HG02981 (cell line): Measurements from ENCODE around the gene CATSPER4.

Experiments used
- ATAC-seq: cut with Tn5 transposase; IDR thresholded peaks from one replicate; pipeline ENCODE4 v1.9.1; 2021; ENCODE audit warnings: mild to moderate bottlenecking, moderate library complexity; ENCODE audit not compliant: unreplicated experiment

CATSPER4 gene

DNA sequence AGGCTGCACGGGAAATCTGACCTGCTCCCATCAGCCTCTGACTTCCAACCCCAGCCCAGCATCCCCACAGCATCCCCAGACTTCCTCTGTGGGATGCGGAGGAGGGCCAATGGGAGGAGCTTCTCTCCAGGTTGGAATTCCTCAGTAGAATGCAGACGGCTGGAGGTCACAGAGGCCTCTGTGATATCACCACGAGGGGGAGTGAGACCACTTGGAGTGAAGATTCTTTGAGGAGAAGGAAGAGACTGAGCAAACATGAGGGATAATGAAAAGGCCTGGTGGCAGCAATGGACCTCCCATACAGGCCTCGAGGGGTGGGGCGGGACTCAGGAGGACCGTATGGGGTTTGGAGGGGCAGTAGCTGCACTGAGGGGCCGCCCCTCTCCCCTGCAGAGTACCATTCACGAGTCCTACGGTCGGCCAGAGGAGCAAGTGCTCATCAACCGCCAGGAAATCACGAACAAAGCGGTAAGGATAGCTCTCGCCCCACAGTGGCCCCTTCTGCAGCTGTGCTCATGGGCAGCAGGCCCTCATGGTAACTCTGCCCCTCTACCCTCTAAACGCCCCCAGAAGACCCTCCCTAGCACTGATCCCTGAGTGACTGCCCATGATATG is at the start of gene CATSPER4:
Gene CATSPER4, plus strand, starts transcription at position 230 of the 615 bp plus-strand sequence. Its CDS starts 26 bp downstream, at position 256.
- ATAC-seq, result no peak

GRCh38 chr1:26142159-26142558 is 48.2 kb upstream of the CATSPER4 start:
- no peak for ATAC-seq

- ATAC-seq, result no peak
Measured at GRCh38 chr1:26145041-26145959, 45.1 kb upstream of the CATSPER4 start.

DNA sequence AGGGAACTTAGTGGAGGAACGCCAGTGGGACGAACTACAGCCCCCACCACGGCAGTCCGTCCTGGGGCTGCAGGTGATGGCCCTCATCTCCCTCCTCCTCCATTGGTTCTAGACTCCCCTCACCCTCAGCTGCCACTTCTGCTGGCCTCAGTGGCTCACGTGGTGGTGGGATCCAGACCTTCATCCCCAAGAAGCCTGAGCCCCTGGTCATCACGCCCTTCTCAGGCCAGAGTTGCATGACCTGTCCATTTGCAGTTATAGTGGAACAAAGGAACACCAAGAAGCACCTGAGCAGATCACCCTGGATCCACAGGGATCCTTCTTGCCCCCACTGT is 44.5 kb upstream of the CATSPER4 start:
- ATAC-seq, result no peak

DNA sequence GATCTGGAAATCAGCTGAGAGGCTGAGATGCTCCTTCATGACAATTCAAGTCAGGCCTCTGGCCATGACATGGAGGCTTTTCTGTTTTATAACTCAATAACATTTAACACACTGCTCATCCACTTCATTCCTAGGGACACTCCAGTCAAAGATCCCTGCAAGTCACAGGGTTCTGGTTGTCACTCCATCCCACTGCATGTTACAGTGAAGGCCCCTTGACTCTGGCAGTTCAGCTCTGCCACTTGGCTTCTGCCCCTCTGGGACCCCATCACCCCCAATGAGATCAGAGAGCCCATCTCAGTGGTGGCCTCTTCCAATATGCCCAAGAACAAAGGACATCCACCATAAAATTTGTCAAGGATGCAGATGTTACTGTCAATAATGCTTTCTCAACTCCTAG is 41.5 kb upstream of the CATSPER4 start:
- ATAC-seq, result no peak

- ATAC-seq, result no peak
Measured at GRCh38 chr1:26153966-26154532, 36.4 kb upstream of the CATSPER4 start.

DNA sequence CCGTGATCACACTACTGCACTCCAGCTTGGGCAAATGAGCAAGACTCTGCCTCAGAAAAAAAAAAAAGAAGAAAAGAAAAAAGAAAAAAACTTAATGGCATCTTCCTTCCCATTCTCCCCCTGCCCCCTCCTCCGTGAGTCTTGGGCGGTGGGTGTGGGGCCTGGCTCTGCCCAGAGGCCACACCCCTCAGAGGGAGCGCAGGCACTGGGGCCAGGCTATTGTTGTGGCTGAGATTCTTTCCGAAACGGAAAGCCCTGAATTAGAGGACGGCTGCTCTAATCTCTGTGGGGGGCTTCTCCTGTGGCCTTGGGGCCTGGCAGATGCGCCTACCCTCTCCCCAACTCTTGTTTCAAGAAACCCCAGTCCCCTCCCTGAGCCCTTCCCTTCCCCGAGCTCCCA is 35.7 kb upstream of the CATSPER4 start:
- ATAC-seq, result no peak

GRCh38 chr1:26155370-26156284 is 34.8 kb upstream of the CATSPER4 start:
- no peak for ATAC-seq

DNA sequence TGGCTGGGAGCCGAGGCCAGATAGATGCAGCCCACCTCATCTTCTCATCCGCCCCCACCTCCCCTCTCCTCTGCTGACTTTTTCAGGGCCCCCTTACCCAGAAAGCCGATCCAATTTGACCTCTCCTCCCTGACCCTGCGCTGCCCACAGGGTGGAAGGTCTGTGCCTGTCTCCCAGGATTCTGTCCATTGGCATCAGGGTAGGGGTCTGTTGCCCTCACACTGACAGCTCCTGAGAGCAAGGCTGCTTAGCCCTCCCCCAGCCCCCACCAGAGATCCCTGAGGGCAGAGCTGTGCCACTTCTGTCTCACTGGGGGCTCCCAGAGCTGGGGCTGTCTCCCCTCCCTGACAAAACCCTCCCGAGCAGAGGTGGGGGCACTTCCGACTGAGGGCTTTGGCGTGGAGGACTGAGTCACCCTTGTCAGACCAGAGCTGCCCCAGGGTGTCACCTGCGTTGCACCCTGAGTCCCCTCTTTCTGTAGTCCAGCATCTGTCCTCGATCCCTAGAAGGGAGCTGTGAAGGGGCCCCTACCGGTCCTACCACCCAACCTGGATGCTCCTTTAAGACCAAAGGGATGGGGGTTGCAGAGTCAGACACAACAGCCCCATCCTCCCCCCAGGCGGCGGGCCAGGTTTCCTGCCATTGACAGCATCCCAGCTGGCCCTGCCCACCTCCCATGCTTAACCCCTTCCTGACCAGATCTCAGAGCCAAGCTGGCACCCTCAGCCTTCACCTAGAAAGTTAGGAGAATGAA is 33.9 kb upstream of the CATSPER4 start:
- no peak for ATAC-seq

- ATAC-seq, result no peak
Measured at GRCh38 chr1:26158271-26158907, 32.0 kb upstream of the CATSPER4 start.

- ATAC-seq, result no peak
Measured at GRCh38 chr1:26158908-26159742, 31.3 kb upstream of the CATSPER4 start, which contains the start of gene FAM110D. FAM110D (plus strand) TSS chr1:26159079; CDS start chr1:26161292, 2,213 bp downstream.

- no peak for ATAC-seq
Measured at GRCh38 chr1:26159743-26160039, 30.7 kb upstream of the CATSPER4 start.

DNA sequence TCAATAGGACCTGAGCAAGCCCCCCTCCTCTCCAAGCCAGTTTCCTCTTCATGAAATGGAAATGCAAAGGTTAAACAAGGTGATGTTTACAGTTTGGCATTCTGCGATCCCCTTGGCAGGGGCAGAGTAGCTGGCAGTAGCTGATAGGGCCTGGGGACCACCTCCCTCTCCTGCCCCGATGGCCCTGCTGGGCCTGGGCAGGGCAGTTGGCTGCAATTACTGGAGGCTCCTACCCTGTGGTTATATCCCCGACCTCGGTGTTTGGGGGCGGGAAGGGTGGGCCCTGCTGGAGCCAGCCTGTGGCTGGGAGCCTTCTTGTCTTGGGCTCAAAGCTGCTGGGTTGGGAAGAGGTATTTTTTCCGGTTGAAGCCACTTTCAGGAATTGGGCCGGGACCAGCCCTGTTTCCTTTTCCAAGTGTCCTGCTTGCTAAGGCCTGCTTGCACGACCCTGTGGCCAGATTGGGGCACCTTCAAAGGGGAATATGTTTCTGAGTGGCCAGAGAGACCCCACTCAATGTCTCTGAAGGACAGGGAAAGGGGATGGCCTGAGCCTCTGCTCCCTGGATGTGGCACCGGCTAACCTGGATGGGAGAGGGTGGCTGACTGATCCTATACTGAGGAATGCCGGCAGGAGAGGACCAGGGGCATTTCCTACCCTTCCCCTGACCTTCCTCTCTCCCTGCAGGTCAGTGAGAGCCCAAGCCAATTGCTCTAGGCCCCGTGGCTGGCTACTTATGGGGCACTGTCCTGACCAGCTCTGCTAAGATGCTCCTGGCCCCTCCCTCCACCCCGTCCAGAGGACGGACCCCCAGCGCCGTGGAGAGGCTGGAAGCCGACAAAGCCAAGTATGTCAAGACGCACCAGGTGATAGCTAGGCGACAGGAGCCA is 29.6 kb upstream of the CATSPER4 start:
- ATAC-seq, result no peak

DNA sequence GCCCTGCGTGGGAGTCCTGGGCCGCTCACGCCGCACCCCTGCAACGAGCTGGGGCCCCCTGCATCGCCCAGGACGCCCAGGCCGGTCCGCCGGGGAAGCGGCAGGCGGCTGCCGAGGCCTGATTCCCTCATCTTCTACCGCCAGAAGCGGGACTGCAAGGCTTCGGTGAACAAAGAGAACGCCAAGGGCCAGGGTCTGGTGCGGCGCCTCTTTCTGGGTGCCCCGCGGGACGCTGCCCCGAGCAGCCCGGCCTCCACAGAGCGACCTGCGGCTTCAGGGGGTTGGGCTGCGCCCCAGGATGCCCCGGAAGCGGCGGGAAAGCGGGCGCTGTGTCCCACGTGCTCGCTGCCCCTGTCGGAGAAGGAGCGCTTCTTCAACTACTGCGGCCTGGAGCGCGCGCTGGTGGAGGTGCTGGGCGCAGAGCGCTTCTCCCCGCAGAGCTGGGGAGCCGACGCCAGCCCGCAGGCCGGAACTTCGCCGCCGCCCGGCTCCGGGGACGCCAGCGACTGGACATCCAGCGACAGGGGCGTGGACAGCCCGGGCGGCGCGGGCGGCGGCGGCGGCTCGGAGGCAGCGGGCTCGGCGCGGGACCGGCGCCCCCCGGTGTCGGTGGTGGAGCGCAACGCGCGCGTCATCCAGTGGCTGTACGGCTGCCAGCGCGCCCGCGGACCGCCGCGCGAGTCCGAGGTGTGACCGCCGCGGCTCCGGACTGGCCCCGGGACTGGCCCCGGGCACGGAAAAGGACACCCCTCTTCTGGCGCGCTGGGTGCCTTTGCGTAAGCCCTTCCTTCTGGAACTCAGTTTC is 28.8 kb upstream of the CATSPER4 start:
- no peak for ATAC-seq

DNA sequence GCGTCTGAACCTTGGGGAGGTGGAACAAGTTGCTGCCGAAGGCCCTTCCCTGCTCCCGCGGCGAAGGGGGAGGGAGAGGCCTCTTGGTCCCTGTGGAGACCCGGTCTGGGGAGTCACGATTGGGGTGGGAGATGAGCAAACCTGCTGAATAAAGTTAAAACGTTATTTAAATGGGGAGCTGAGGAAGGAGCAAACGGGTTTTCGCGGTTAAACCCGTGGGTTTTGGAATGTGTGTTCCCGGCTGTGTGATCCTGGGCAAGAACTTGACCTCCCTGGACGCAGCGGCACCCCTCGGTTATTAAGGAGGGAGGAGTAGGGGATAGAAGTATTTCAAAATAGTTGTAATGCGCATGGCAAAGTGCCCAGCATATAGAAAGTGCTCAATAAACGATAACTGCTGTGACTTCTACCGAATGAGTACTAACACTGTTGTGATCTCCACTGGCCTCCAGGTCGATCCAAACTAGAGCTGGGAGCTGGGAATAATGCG is 28.1 kb upstream of the CATSPER4 start:
- ATAC-seq, result no peak

GRCh38 chr1:26163684-26164035 is 26.7 kb upstream of the CATSPER4 start:
- no peak for ATAC-seq
